DMS153 (cell line): ENCODE measurements around the gene PPP3R1.

Source experiments
- DNase-seq: peaks from one replicate; lab custom pipeline; 2025; lab: John Stamatoyannopoulos, UW

PPP3R1 gene

GRCh38 chr2:68151037-68151436 is 101.3 kb downstream of the PPP3R1 start:
- no peak for DNase-seq

- no peak for DNase-seq
Measured at GRCh38 chr2:68141875-68142274, 110.5 kb downstream of the PPP3R1 start.

DNA sequence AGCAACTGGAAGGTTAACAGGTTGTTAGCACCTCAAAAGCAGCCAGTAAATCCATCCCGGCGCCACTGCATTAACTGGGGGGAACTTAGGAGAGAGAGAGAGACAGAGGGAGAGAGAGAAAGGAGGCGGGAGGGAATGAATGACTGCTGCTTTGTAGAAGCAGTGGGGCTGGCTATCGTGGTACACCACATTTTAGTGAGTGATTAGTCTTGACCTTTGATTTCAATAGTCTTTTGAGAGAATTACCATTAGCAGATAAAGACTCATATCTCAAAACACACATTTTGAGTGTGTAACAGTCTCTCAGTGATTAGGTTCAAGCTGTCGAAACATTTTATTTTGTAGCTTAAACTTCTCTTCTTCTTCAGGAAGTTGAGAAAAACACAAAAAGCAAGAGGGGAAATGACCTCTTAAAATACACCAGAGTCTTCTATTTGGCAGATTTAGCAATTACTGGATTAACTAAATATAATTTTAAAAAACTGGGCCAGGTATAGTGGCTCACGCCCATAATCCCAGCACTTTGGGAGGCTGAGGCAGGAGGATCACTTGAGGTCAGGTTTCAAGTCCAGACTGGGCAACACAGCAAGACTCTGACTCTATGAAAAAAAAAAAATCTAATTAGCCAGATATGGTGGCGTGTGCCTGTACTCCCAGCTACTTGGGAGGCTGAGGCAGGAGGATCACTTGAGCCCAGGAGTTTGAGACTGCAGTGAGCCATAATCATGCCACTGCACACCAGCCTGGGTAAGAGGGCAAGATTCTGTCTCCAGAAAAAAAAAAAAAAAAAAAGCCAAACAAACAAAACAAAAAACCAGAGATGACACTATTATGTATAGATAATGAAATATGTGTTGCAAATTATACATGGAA is 116.6 kb downstream of the PPP3R1 start:
- DNase-seq, result no peak

GRCh38 chr2:68134554-68134953 is 117.8 kb downstream of the PPP3R1 start:
- DNase-seq, result no peak

- no peak for DNase-seq
Measured at GRCh38 chr2:68134120-68134519, 118.2 kb downstream of the PPP3R1 start.
